Effector memory CD8-positive, alpha-beta T cell (primary cell): ENCODE results near the gene GAK.
A peak's percentile ranks its signal among the peaks of the same experiment; 100 is the strongest.

Experiments used
- ATAC-seq: fragments of 150-1000 bp; cut with Tn5 transposase; replicated peaks from 2 replicates; pipeline ENCODE4 v1.10.0; 2021; ENCODE audit warnings: mild to moderate bottlenecking, moderate library complexity
- DNase-seq, 3 experiments: peaks; one replicate each; pipeline ENCODE4 v3.0.0; 2021
- H3K27ac Mint-ChIP-seq, 2 donors: one replicate each; pipeline ENCODE4 v1.8.0; 2022; ENCODE audit warnings: mild to moderate bottlenecking in 2 of 2, mixed read lengths in 2 of 2, moderate library complexity in 2 of 2
- H3K27me3 Mint-ChIP-seq, 2 donors: one replicate each; pipeline ENCODE4 v1.8.0; 2022; ENCODE audit warnings: mixed read lengths in 2 of 2
- H3K36me3 Mint-ChIP-seq: one replicate; pipeline ENCODE4 v1.8.0; 2022; ENCODE audit warnings: mild to moderate bottlenecking, moderate library complexity, mixed read lengths; ENCODE audit not compliant: insufficient read depth
- H3K4me1 Mint-ChIP-seq, 2 donors: one replicate each; pipeline ENCODE4 v1.8.0; 2022; ENCODE audit warnings: low read depth in 2 of 2, mixed read lengths in 2 of 2
- H3K4me3 Mint-ChIP-seq, 2 donors: one replicate each; pipeline ENCODE4 v1.8.0; 2022; ENCODE audit warnings: mild to moderate bottlenecking in 2 of 2, mixed read lengths in 2 of 2, moderate library complexity in 2 of 2
- H3K9me3 Mint-ChIP-seq, 2 donors: one replicate each; pipeline ENCODE4 v1.8.0; 2022; ENCODE audit warnings: mixed read lengths in 2 of 2

GAK gene

DNA sequence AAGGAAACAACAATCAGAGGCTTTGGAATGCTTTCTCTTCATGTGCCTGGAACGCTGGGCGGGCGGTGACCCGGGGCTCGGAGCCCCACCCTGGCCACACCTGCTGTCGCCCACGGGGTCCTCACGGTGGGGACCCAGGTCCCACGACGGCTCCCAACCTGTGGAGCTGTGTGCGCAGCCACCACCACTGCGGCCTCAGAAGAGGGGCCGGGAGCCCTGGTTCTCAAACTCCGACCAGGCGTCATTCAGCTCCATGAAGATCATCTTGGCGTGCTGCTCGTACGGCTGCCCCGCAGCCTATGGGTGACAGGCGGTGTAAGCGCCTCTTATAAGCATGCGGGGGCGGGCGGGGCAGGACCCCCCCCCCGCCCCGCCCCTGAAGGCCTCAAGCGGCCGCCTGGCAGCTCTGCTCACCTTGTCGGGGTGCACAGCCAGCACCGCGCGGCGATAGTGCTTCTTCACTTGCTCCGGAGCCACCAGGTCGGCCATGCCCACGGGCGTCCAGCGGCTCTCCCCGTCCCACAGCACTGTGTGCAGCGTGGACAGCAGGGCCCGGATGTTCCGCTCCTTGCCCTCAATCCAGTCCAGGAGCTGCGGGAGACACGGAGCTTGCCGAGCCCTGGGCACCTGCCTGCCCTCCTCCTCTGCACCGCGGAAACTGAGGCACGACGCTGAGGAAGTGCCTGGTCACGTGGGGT, 82.5 kb downstream of the GAK start:
- no peak for DNase-seq
- no peak for ATAC-seq
- Mint-ChIP-seq H3K9me3 (no peaks in the 10 kb centered on the region), H3K27ac (peak overlapping the region in 1 of 2 donors; percentile 75), H3K36me3 (peaks cover 25% of the 10 kb centered on the region), H3K4me3 (no peak overlapping the region), H3K4me1 (peaks cover 1 to 3% of the 10 kb centered on the region in 2 donors), H3K27me3 (no peaks in the 10 kb centered on the region)

DNA sequence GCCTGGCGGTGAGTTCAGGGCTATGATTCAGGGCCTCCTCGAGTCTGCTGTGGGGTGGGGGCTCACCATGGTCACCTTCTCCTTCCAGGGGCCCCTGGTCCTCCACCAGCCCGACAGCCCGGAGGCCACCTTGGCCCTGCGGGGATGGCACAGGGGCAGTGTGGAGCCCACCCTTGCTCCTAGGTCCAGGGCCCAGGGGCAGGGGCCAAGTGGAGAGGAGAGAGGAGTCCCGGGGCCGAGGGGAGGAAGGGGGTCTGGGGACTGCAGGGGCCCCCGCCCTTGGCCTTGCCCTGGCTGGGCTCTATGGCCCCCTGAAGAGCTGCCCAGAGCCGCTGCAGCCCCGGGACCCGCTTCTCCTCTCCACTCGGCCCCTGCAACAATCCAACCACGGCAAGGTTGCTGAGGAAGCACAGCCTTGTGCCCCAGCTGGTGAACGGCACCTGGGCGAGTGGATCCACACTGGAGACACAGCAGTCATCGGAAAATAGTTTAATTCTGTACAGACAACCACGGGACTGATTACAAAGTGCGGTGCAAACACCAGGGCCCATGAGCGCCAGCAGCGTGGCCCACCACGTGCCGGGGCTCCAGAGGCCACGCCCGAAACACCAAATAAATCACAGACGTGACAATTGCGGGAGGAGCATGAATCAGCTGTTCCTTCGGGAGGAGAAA, 83.2 kb downstream of the GAK start:
- ATAC-seq: no peak
- no peaks in the 10 kb centered on the region for H3K27me3 Mint-ChIP-seq
- H3K9me3 Mint-ChIP-seq: no peaks in the 10 kb centered on the region
- peaks cover 23% of the 10 kb centered on the region for H3K36me3 Mint-ChIP-seq
- H3K4me3 Mint-ChIP-seq: no peak overlapping the region
- H3K27ac Mint-ChIP-seq: peak overlapping the region in 1 of 2 donors; percentile 75
- H3K4me1 Mint-ChIP-seq: peaks cover 1 to 3% of the 10 kb centered on the region in 2 donors
- no peak for DNase-seq

DNA sequence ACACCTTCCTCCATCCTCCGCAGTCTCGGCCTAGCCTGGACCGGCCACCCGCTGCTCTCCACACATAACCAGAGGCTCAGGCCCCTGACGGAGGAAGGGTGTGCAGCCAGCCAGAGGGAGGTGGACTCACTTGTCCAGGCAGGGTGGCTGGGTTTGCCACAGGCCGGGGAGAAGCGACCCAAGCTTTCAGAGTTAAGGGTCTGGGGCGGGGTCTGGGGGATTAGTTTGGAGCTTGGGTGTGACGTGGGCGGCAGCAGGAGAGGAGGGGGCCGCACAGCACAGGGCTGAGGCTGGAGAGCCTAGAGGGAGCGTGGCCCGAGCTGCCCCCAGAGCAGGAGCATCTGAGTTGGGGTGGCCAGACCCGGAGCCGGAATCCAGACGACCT, 83.8 kb downstream of the GAK start:
- Mint-ChIP-seq H3K9me3 (no peaks in the 10 kb centered on the region), H3K4me3 (no peak overlapping the region), H3K4me1 (peaks cover 1 to 3% of the 10 kb centered on the region in 2 donors), H3K27ac (no peak overlapping the region), H3K36me3 (peaks cover 18% of the 10 kb centered on the region), H3K27me3 (no peaks in the 10 kb centered on the region)
- no peak for DNase-seq
- ATAC-seq: no peak

DNA sequence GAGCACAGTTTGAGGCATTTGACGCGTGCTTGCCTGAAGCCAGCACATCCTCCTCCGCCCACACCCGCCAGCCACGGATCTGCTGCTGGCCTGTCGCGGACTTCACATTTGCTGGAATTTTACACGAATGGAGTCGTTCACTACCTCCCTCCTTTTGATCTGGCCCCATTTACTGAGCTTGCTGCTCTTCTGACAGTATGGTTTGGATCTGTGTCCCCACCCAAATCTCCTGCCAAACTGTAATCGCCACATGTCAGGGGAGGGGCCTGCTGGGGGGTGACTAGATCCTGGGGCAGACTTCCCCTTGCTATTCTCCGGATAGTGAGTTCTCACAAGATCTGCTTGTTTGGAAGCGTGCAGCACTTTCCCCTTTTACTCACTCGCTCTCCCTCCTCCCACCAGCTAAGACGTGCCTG, 86.3 kb downstream of the GAK start:
- ATAC-seq (no peak), DNase-seq (no peak)
- Mint-ChIP-seq H3K4me1 (peaks cover 1 to 3% of the 10 kb centered on the region in 2 donors), H3K27ac (no peak overlapping the region), H3K27me3 (no peaks in the 10 kb centered on the region), H3K36me3 (peaks cover 4% of the 10 kb centered on the region), H3K9me3 (no peaks in the 10 kb centered on the region), H3K4me3 (no peak overlapping the region)

DNA sequence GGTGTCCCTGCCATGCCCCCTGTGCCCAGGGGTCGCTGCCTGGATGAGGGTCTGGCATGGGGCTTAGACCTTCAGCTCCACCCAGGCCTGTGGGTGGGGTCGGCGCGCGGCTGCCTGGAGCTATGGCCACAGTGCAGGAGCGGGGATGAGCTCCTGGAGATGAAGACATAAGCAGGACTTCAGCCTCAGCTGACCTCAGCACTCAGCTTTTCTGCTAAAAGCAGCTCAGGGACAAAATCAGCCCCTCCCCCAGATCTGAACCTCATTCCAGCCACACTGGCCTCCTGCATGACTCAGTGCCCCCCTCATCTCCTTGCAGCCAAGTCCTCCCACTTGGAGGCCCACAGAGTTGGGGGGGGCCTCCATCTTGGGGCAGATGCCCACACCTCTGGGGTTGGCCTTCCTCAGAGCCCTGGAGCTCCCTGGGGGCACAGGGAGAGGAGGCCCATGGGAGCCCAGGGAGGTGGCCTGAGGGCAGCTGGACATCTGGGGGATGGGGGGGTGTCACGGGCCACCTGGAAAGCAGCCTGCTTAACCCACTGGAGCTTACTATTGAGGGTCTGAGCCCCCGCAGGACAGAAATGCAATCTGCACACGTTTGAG, 86.8 kb downstream of the GAK start:
- DNase-seq: no peak
- H3K27ac Mint-ChIP-seq: no peak overlapping the region
- no peaks in the 10 kb centered on the region for H3K9me3 Mint-ChIP-seq
- ATAC-seq: no peak
- H3K36me3 Mint-ChIP-seq: peaks cover 4% of the 10 kb centered on the region
- no peak overlapping the region for H3K4me3 Mint-ChIP-seq
- H3K4me1 Mint-ChIP-seq: peaks cover 1 to 3% of the 10 kb centered on the region in 2 donors
- no peaks in the 10 kb centered on the region for H3K27me3 Mint-ChIP-seq

DNA sequence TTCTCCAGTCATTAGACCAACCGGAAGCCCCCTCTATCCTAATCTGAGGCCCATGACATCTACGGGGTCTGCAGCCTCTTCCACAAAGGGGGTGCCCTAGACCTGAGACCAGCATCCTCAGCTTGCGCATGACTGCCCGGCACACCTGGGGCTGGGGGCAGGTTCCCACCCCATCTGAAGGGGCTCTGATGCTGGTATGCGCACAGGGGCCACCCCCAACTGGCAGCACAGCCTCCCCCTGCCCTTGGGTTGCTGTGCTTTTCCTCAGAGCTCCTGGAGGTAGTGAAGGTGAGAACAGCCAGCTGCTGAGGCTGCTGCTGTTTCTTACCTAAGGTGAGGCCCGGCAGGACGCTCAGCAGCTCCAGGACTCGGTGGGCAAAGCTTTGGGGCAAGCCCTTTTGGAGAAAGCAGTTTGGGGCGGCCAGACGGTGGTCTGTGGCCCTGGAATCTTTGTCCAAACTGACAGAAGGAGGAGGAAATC, 87.3 kb downstream of the GAK start:
- Mint-ChIP-seq H3K4me1 (peaks cover 4 to 8% of the 10 kb centered on the region in 2 donors), H3K27ac (no peak overlapping the region), H3K27me3 (no peaks in the 10 kb centered on the region), H3K9me3 (no peaks in the 10 kb centered on the region), H3K4me3 (no peak overlapping the region), H3K36me3 (peaks cover under 1% of the 10 kb centered on the region)
- ATAC-seq (no peak), DNase-seq (no peak)

DNA sequence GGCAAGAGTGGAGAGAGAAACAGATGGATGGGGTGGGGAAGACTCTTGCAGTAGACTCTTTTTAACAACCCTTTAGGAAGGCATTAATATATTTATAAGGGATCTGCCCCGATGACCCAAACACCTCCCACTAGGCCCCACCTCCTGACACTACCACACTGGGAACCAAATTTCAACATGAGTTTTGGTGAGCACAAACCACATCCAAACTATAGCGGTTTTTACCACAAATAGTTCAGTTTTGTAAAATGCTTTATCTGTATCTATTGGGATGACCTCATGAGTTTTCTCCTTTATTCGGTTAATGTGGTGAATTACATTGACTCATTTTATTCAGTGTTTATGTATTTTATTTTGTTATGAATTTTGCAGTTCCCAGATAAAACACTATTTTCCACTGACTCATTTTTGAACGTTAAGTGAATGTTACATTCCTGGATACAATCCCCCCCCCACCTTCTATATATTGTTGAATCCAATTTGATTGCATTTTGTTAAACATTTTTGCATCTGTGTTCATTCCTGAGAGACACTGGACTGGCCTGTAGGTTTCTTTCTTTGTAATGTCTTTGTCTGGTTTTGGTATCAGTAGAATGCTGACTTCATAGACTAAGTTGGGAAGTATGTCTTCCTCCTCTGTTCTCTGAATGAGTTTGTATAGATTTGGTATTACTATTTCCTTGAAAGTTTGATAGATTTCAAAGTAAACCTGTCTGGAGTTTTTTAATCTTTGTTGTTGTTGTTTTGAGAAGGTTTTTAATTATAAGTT, 92.3 kb downstream of the GAK start:
- H3K9me3 Mint-ChIP-seq: peaks cover 1 to 8% of the 10 kb centered on the region in 2 donors
- no peaks in the 10 kb centered on the region for H3K36me3 Mint-ChIP-seq
- peak overlapping the region in 1 of 2 donors; percentile 16 for H3K27ac Mint-ChIP-seq
- H3K27me3 Mint-ChIP-seq: no peaks in the 10 kb centered on the region
- peaks cover 7 to 10% of the 10 kb centered on the region in 2 donors for H3K4me1 Mint-ChIP-seq
- H3K4me3 Mint-ChIP-seq: no peak overlapping the region
- ATAC-seq (no peak), DNase-seq (no peak)

DNA sequence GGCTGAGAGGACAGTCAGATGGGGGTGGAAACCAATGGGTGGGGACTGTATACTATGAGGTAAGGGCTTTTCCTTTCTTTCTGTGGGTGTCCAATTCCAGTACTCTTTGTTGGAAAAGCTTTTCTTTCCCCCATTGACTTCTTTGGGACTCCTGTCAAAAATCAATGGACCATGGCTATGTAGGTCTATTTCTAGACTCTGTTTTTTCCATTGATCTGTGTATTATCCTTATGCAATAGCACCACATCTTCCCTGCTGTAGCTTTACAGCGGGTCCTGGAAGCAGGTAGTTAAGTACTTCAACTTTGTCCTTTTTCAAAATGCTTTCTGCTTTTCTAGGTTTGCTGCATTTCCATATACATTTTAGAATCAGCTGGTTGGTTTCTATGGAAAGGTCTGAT, 94.3 kb downstream of the GAK start:
- Mint-ChIP-seq H3K36me3 (no peaks in the 10 kb centered on the region), H3K9me3 (peaks cover 1 to 8% of the 10 kb centered on the region in 2 donors), H3K27ac (no peak overlapping the region), H3K4me1 (peaks cover 15 to 17% of the 10 kb centered on the region in 2 donors), H3K27me3 (no peaks in the 10 kb centered on the region), H3K4me3 (no peak overlapping the region)
- DNase-seq: no peak
- no peak for ATAC-seq

DNA sequence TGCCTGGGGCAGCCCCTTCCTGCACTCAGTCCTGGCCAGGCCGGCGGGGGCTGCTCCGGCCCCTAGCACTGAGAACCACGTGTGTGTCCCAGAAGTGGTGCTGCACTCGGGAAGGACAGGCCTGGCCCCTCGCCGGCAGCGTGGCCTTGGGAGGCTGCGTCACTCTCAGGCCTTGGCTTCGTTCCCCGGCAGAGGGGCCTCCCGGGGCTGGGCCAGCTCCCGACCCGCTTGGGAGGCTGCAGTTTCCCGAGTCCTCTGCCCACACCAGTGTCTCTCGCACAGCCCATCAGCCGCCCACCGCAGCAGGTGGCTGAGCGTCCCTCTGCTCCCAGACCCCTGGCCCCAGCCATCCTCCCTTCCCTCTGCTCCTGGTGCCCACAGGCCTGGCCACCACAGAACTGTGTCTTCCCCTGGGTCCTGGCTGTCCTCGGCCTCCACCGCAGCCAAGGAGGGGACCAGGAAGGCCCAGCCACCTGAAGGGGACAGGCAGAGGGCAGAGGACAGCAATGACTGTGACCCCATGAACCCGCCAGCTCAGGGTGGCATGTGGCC, 95.3 kb downstream of the GAK start:
- no peak overlapping the region for H3K27ac Mint-ChIP-seq
- H3K36me3 Mint-ChIP-seq: peaks cover 5% of the 10 kb centered on the region
- H3K9me3 Mint-ChIP-seq: peaks cover 1 to 8% of the 10 kb centered on the region in 2 donors
- peaks cover 15 to 17% of the 10 kb centered on the region in 2 donors for H3K4me1 Mint-ChIP-seq
- H3K4me3 Mint-ChIP-seq: no peak overlapping the region
- DNase-seq: no peak
- ATAC-seq: no peak
- no peaks in the 10 kb centered on the region for H3K27me3 Mint-ChIP-seq

DNA sequence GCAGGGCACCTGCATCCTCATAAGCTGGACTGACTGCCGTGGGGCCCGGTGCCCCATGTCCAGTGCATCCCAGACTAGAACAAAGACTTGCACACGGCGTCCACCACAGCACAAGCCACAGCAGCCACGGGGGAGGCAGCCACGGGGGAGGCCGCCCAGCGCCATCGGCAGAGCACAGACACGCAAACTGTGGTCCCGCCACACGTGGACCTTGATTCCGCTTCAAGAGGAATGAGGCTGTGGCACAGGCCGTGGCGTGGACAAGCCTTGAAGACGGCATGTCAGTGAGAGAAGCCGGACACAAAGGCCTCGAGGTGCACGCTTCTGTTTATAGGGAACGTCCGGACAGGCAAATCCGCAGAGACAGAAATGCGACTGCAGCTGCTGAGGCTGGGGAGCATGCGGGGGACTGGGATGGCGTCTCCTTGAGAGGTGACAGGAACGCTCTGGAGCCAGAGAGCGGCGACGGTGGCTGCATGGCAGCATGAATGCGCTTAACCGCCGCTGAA, 96.1 kb downstream of the GAK start:
- no peak overlapping the region for H3K27ac Mint-ChIP-seq
- ATAC-seq (no peak), DNase-seq (no peak)
- H3K36me3 Mint-ChIP-seq: peaks cover 5% of the 10 kb centered on the region
- no peaks in the 10 kb centered on the region for H3K27me3 Mint-ChIP-seq
- peaks cover 1 to 8% of the 10 kb centered on the region in 2 donors for H3K9me3 Mint-ChIP-seq
- H3K4me3 Mint-ChIP-seq: no peak overlapping the region
- H3K4me1 Mint-ChIP-seq: peaks cover 15 to 17% of the 10 kb centered on the region in 2 donors

DNA sequence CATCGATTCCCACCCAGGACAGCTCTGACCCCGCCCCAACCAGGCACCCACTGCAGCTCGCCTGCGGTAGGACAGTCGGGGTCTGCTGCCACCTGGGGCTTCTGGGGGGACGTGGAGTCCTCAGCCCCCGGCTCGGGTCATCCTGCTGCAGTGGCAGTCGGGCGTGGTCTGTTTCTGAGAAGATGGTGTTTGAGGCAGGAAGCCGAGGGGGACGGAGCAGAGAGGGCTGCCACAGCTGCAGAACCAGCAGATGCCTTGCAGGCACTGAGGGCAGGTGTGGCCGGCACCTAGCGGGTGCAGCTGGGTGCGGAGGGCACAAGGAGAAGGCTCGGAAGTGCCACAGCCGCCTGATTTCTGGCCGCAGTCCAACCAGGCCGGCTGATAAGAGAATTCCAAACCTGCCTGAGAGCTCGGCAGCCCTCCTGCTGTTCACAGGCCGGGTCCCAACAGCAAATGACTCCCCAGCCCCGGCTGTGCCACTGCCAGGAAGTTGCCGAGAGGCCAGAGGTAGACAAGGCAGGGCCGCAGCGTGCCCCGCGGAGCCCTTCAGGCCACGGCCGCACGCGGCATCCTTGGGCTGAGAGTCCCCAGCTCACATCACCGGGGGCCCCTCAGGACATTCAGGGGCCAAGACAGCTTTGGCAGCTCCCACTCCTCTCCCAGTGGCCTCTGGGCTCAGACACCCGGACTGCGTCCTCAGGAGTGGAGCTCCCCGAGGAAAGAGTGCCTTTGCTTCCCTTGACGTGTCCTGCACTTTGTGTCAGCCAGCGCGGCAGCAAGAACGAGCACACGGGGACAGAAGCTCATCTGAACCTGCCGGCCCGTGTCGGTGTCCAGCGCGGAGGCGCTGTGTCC, 96.7 kb downstream of the GAK start:
- peaks cover 15 to 17% of the 10 kb centered on the region in 2 donors for H3K4me1 Mint-ChIP-seq
- H3K9me3 Mint-ChIP-seq: peaks cover 1 to 8% of the 10 kb centered on the region in 2 donors
- H3K27ac Mint-ChIP-seq: no peak overlapping the region
- H3K36me3 Mint-ChIP-seq: peaks cover 5% of the 10 kb centered on the region
- DNase-seq (no peak), ATAC-seq (no peak)
- peaks cover 0 to 3% of the 10 kb centered on the region in 2 donors for H3K27me3 Mint-ChIP-seq
- H3K4me3 Mint-ChIP-seq: no peak overlapping the region

DNA sequence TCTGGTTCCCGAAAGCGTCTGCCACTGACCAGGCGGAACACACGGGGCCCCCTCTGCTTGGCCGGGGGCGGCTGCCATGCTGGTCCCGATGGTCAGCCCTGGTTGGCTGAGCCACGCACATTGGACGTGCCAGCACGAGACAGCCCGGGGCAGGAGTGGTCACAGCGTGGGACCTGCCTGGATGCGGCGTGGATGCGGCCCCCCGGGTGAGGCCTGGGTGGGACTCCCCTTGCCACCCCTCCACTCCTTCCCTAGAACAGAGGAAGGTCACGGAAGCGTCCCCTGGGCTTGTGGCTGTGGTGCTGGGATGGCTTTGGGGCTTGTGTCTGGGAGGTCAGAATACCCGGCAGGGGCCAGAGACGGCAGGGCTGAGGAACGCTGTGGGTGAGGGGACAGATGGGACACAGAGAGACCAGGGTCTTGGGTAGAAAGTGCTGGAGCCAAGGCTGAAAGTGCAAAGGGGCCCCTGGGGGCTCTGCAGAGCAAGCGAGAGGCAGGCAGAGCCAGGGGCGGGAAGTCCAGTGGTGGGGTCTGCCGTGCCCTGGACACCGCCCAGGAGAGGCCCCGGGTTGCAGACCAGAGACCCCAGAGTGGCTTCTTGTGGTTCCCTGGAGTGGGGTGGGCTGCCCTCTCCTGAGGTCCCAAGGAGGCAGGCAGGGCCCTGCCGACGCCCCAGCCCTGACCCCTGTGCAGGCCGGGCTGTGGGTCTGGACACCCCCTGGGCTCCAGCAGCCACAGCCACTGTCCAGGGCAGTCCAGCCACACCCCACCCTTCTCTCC, 97.6 kb downstream of the GAK start:
- Mint-ChIP-seq H3K27me3 (peaks cover 0 to 6% of the 10 kb centered on the region in 2 donors), H3K4me3 (no peak overlapping the region), H3K9me3 (peaks cover 0 to 8% of the 10 kb centered on the region in 2 donors), H3K36me3 (peaks cover 5% of the 10 kb centered on the region), H3K27ac (no peak overlapping the region), H3K4me1 (peaks cover 8 to 13% of the 10 kb centered on the region in 2 donors)
- DNase-seq (no peak), ATAC-seq (no peak)
